Mesothelial cell of epicardium (in vitro differentiated cells): ENCODE measurements around the gene HEPHL1. TPM values are rescaled to one million over a fixed set of nuclear protein-coding genes. Genes with fewer than 3 reads are reported as not detected.

ENCODE experiments used
- DNase-seq, 2 experiments: peaks; one replicate each; pipeline ENCODE4 v3.0.0; 2021; ENCODE audit warnings: low spot score in 2 of 2; ENCODE audit not compliant: unreplicated experiment in 2 of 2
- H3K27ac Mint-ChIP-seq: 2 replicates; pipeline ENCODE4 v1.8.0; 2021; ENCODE audit warnings: mixed read lengths
- H3K27me3 Mint-ChIP-seq: 2 replicates; pipeline ENCODE4 v1.8.0; 2021; ENCODE audit warnings: low read depth, mixed read lengths
- H3K36me3 Mint-ChIP-seq: 2 replicates; pipeline ENCODE4 v1.8.0; 2021; ENCODE audit warnings: mixed read lengths
- H3K4me1 Mint-ChIP-seq: 2 replicates; pipeline ENCODE4 v1.8.0; 2021; ENCODE audit warnings: mixed read lengths
- H3K4me3 Mint-ChIP-seq: 2 replicates; pipeline ENCODE4 v1.8.0; 2021; ENCODE audit warnings: mild to moderate bottlenecking, moderate library complexity, mixed read lengths
- H3K9me3 Mint-ChIP-seq: 2 replicates; pipeline ENCODE4 v1.8.0; 2021; ENCODE audit warnings: mixed read lengths
- CTCF ChIP-seq: fragments of 200-600 bp; sonication (generic); IDR thresholded peaks from one replicate; pipeline ENCODE4 v1.5.0; 2021; ENCODE audit warnings: antibody characterized with exemption; ENCODE audit not compliant: unreplicated experiment
- total RNA-seq: library from RNA; stranded (reverse); gene quantifications from 3 replicates; pipeline ENCODE4 v1.2.1, GENCODE V29; 2021

HEPHL1 gene
- total RNA-seq, 1 donor from 2014 or later = not detected

- H3K4me3 Mint-ChIP-seq = no peak overlapping the region
- no peak for DNase-seq
- H3K27ac Mint-ChIP-seq = no peak overlapping the region
- no peak for TF ChIP-seq CTCF
- peaks cover 3% of the 10 kb centered on the region for H3K36me3 Mint-ChIP-seq
- no peaks in the 10 kb centered on the region for H3K4me1 Mint-ChIP-seq
- H3K9me3 Mint-ChIP-seq = peaks cover 19% of the 10 kb centered on the region
- peaks cover 12% of the 10 kb centered on the region for H3K27me3 Mint-ChIP-seq
These were observed 23.4 kb upstream of the HEPHL1 start for GRCh38 chr11:93997741-93998140.

GRCh38 chr11:94000659-94001058 lies 20.5 kb upstream of the HEPHL1 start:
- Mint-ChIP-seq H3K36me3 (no peaks in the 10 kb centered on the region), H3K4me1 (no peaks in the 10 kb centered on the region), H3K9me3 (peaks cover 8% of the 10 kb centered on the region), H3K27ac (no peak overlapping the region), H3K27me3 (peaks cover 15% of the 10 kb centered on the region), H3K4me3 (no peak overlapping the region)
- no peak for TF ChIP-seq CTCF
- DNase-seq = no peak

GRCh38 chr11:94002226-94002625 lies 18.9 kb upstream of the HEPHL1 start:
- Mint-ChIP-seq H3K4me3 (no peak overlapping the region), H3K4me1 (no peaks in the 10 kb centered on the region), H3K27me3 (peaks cover 21% of the 10 kb centered on the region), H3K9me3 (peaks cover 8% of the 10 kb centered on the region), H3K27ac (no peak overlapping the region), H3K36me3 (no peaks in the 10 kb centered on the region)
- no peak for DNase-seq
- no peak for TF ChIP-seq CTCF

- no peaks in the 10 kb centered on the region for H3K9me3 Mint-ChIP-seq
- no peak overlapping the region for H3K4me3 Mint-ChIP-seq
These were observed 13.7 kb upstream of the HEPHL1 start for GRCh38 chr11:94007426-94007825.

GRCh38 chr11:94007906-94008305 lies 13.2 kb upstream of the HEPHL1 start:
- Mint-ChIP-seq H3K4me3 (no peak overlapping the region), H3K27me3 (peaks cover 33% of the 10 kb centered on the region), H3K4me1 (no peaks in the 10 kb centered on the region), H3K9me3 (no peaks in the 10 kb centered on the region), H3K36me3 (no peaks in the 10 kb centered on the region), H3K27ac (no peak overlapping the region)
- TF ChIP-seq CTCF = no peak
- no peak for DNase-seq

More at GRCh38 chr11:94007426-94007825, 13.7 kb upstream of the HEPHL1 start:
- peaks cover 33% of the 10 kb centered on the region for H3K27me3 Mint-ChIP-seq
- no peak overlapping the region for H3K27ac Mint-ChIP-seq
- DNase-seq = no peak
- no peaks in the 10 kb centered on the region for H3K36me3 Mint-ChIP-seq
- no peaks in the 10 kb centered on the region for H3K4me1 Mint-ChIP-seq
- TF ChIP-seq CTCF = no peak

GRCh38 chr11:94010136-94010535 lies 11.0 kb upstream of the HEPHL1 start:
- no peak overlapping the region for H3K4me3 Mint-ChIP-seq
- H3K36me3 Mint-ChIP-seq = no peaks in the 10 kb centered on the region
- no peak for DNase-seq
- no peak overlapping the region for H3K27ac Mint-ChIP-seq
- no peaks in the 10 kb centered on the region for H3K4me1 Mint-ChIP-seq
- peaks cover 6% of the 10 kb centered on the region for H3K9me3 Mint-ChIP-seq
- H3K27me3 Mint-ChIP-seq = peaks cover 33% of the 10 kb centered on the region
- no peak for TF ChIP-seq CTCF
